HG02884 (cell line): ENCODE measurements around the gene ALB.

ENCODE experiments used
- ATAC-seq: cut with Tn5 transposase; IDR thresholded peaks from one replicate; pipeline ENCODE4 v1.9.1; 2021; ENCODE audit warnings: mild to moderate bottlenecking, moderate library complexity; ENCODE audit not compliant: unreplicated experiment

The ALB gene

GRCh38 chr4:73408181-73408867, 4.2 kb downstream of the ALB start:
- ATAC-seq, result no peak

GRCh38 chr4:73409012-73409862, 5.2 kb downstream of the ALB start:
- no peak for ATAC-seq

- no peak for ATAC-seq
Measured at GRCh38 chr4:73409978-73410548, 6.0 kb downstream of the ALB start.

GRCh38 chr4:73410916-73411730, 7.0 kb downstream of the ALB start:
- no peak for ATAC-seq

GRCh38 chr4:73411731-73412414, 7.8 kb downstream of the ALB start:
- no peak for ATAC-seq

GRCh38 chr4:73413294-73413755, 9.2 kb downstream of the ALB start:
- no peak for ATAC-seq

- no peak for ATAC-seq
Measured at GRCh38 chr4:73414936-73415271, 10.8 kb downstream of the ALB start.

GRCh38 chr4:73415807-73416238, 11.7 kb downstream of the ALB start:
- ATAC-seq, result no peak

- no peak for ATAC-seq
Measured at GRCh38 chr4:73416423-73417087, 12.5 kb downstream of the ALB start.

- no peak for ATAC-seq
Measured at GRCh38 chr4:73417342-73417741, 13.3 kb downstream of the ALB start.

- ATAC-seq, result no peak
Measured at GRCh38 chr4:73417973-73418372, 13.9 kb downstream of the ALB start.

GRCh38 chr4:73418677-73419076, 14.6 kb downstream of the ALB start:
- ATAC-seq, result no peak

- ATAC-seq, result no peak
Measured at GRCh38 chr4:73419106-73420038, 15.3 kb downstream of the ALB start.

GRCh38 chr4:73420615-73421014, 16.5 kb downstream of the ALB start:
- no peak for ATAC-seq

- ATAC-seq, result no peak
Measured at GRCh38 chr4:73421708-73422457, 17.8 kb downstream of the ALB start.

GRCh38 chr4:73422458-73422752, 18.3 kb downstream of the ALB start:
- ATAC-seq, result no peak

- no peak for ATAC-seq
Measured at GRCh38 chr4:73423184-73423583, 19.1 kb downstream of the ALB start.

- ATAC-seq, result no peak
Measured at GRCh38 chr4:73426666-73427065, 22.6 kb downstream of the ALB start.
